ENCODE results near the gene EPHA1.

Gene EPHA1

GRCh38 chr7:143408686-143409561, at the start of gene EPHA1:
Gene EPHA1 (minus strand): TSS chr7:143408856. CDS start chr7:143408805, 51 bp downstream.
- no peak for DNase-seq (ENCODE audit: low read depth in 2 of 2)

GRCh38 chr7:143458263-143458662, 49.6 kb upstream of the EPHA1 start:
- no peak for DNase-seq (ENCODE audit: low read depth in 2 of 2)

- DNase-seq (ENCODE audit: low read depth in 2 of 2) = no peak
These were observed 48.5 kb upstream of the EPHA1 start for GRCh38 chr7:143456992-143457793.

- no peak for DNase-seq (ENCODE audit: low read depth in 2 of 2)
These were observed 47.3 kb upstream of the EPHA1 start for GRCh38 chr7:143455942-143456341.

- no peak for DNase-seq (ENCODE audit: low read depth in 2 of 2)
These were observed 46.8 kb upstream of the EPHA1 start for GRCh38 chr7:143455491-143455890.

GRCh38 chr7:143454091-143454680, 45.5 kb upstream of the EPHA1 start:
- no peak for DNase-seq (ENCODE audit: low read depth in 2 of 2)

- no peak for DNase-seq (ENCODE audit: low read depth in 2 of 2)
These were observed 43.8 kb upstream of the EPHA1 start for GRCh38 chr7:143452495-143452894.

- no peak for DNase-seq (ENCODE audit: low read depth in 2 of 2)
These were observed 43.1 kb upstream of the EPHA1 start for GRCh38 chr7:143451746-143452145.

- DNase-seq (ENCODE audit: low read depth in 2 of 2) = no peak
These were observed 42.5 kb upstream of the EPHA1 start for GRCh38 chr7:143451122-143451521.

- no peak for DNase-seq (ENCODE audit: low read depth in 2 of 2)
These were observed 41.1 kb upstream of the EPHA1 start for GRCh38 chr7:143449793-143450192.

- no peak for DNase-seq (ENCODE audit: low read depth in 2 of 2)
These were observed 39.8 kb upstream of the EPHA1 start for GRCh38 chr7:143448429-143448828.

GRCh38 chr7:143447466-143447865, 38.8 kb upstream of the EPHA1 start:
- no peak for DNase-seq (ENCODE audit: low read depth in 2 of 2)

- DNase-seq (ENCODE audit: low read depth in 2 of 2) = no peak
These were observed 36.1 kb upstream of the EPHA1 start for GRCh38 chr7:143444785-143445184.

GRCh38 chr7:143444063-143444782, 35.6 kb upstream of the EPHA1 start:
- DNase-seq (ENCODE audit: low read depth in 2 of 2) = no peak

GRCh38 chr7:143443153-143443552, 34.5 kb upstream of the EPHA1 start, which contains the start of gene TAS2R60:
Gene TAS2R60 (plus strand): TSS chr7:143443453. CDS start chr7:143443453, 0 bp downstream.
- no peak for DNase-seq (ENCODE audit: low read depth in 2 of 2)

GRCh38 chr7:143439866-143440265, 31.2 kb upstream of the EPHA1 start:
- DNase-seq (ENCODE audit: low read depth in 2 of 2) = no peak

GRCh38 chr7:143437578-143437977, 28.9 kb upstream of the EPHA1 start:
- DNase-seq (ENCODE audit: low read depth in 2 of 2) = no peak

GRCh38 chr7:143436325-143436946, 27.8 kb upstream of the EPHA1 start:
- DNase-seq (ENCODE audit: low read depth in 2 of 2) = no peak

- no peak for DNase-seq (ENCODE audit: low read depth in 2 of 2)
These were observed 26.6 kb upstream of the EPHA1 start for GRCh38 chr7:143435266-143435665.

GRCh38 chr7:143434660-143435059, 26.0 kb upstream of the EPHA1 start:
- no peak for DNase-seq (ENCODE audit: low read depth in 2 of 2)

GRCh38 chr7:143433759-143434158, 25.1 kb upstream of the EPHA1 start:
- no peak for DNase-seq (ENCODE audit: low read depth in 2 of 2)

Measured in activated CD8-positive, alpha-beta memory T cell treated with anti-CD3 and anti-CD28 coated beads for 4 hours (primary cell).